ENCODE measurements around the gene TPCN2.

GRCh38 chr11:69006816-69007215 lies 41.9 kb upstream of the TPCN2 start:
- no peak for TF ChIP-seq CTCF (IDR thresholded peaks at IDR 0.05; ENCODE audit: control extremely low read depth in 1 of 3, insufficient read depth in 1 of 3, low read depth in 1 of 3, low read length in 3 of 3)
- no peak for TF ChIP-seq EZH2 (IDR thresholded peaks at IDR 0.05; ENCODE audit: low read depth, low read length, severe bottlenecking)
- no peak for TF ChIP-seq MAFK (IDR thresholded peaks at IDR 0.05; ENCODE audit: low read depth, low read length)
- TF ChIP-seq CBX8 (IDR thresholded peaks at IDR 0.05; ENCODE audit: borderline replicate concordance, low read depth, low read length) = no peak
- TF ChIP-seq TAF7 (optimal IDR thresholded peaks at IDR 0.05; ENCODE audit: borderline replicate concordance, low read depth, low read length) = no peak
- no peak for TF ChIP-seq FOSL1 (IDR thresholded peaks at IDR 0.05; ENCODE audit: insufficient read depth, low read depth, low read length)
- no peak for TF ChIP-seq EGR1 (IDR thresholded peaks at IDR 0.05; ENCODE audit: borderline replicate concordance, low read depth, low read length)
- no peak for TF ChIP-seq POLR2AphosphoS5 (IDR thresholded peaks at IDR 0.05; ENCODE audit: low read depth, low read length)
- no peak for TF ChIP-seq KDM1A (IDR thresholded peaks at IDR 0.05; ENCODE audit: borderline replicate concordance, low read length)
- no peak for TF ChIP-seq USF2 (IDR thresholded peaks at IDR 0.05; ENCODE audit: low read length)
- no peak for TF ChIP-seq MAX (IDR thresholded peaks at IDR 0.05)
- TF ChIP-seq TAF1 (IDR thresholded peaks at IDR 0.05; ENCODE audit: low read depth, low read length) = no peak
